Stimulated activated memory B cell treated with anti-CD40 and anti-IgM and Interleukin-4, amounts not matched to agents 10 μg/mL and 1 μg/mL and 100 μg/mL, for 72 hours (primary cell): Measurements from ENCODE around the gene TBC1D23.
"Not testable (repeated sequence)": the region's sequence is repeated elsewhere in the genome, so short reads cannot be mapped to it uniquely, and the experiment has no call there.

Experiments used
- ATAC-seq: fragments of 150-1000 bp; cut with Tn5 transposase; 2 replicates; pipeline ENCODE4 v1.10.0; 2021
- H3K27ac Mint-ChIP-seq: one replicate; pipeline ENCODE4 v1.8.0; 2022; ENCODE audit warnings: mild to moderate bottlenecking, mixed read lengths
- H3K27me3 Mint-ChIP-seq: one replicate; pipeline ENCODE4 v1.8.0; 2022; ENCODE audit warnings: mixed read lengths
- H3K36me3 Mint-ChIP-seq: one replicate; pipeline ENCODE4 v1.8.0; 2022; ENCODE audit warnings: mixed read lengths
- H3K4me1 Mint-ChIP-seq: one replicate; pipeline ENCODE4 v1.8.0; 2022; ENCODE audit warnings: mixed read lengths
- H3K4me3 Mint-ChIP-seq: one replicate; pipeline ENCODE4 v1.8.0; 2022; ENCODE audit warnings: mild to moderate bottlenecking, moderate library complexity, mixed read lengths
- H3K9me3 Mint-ChIP-seq: one replicate; pipeline ENCODE4 v1.8.0; 2022; ENCODE audit warnings: mixed read lengths

The TBC1D23 gene

DNA sequence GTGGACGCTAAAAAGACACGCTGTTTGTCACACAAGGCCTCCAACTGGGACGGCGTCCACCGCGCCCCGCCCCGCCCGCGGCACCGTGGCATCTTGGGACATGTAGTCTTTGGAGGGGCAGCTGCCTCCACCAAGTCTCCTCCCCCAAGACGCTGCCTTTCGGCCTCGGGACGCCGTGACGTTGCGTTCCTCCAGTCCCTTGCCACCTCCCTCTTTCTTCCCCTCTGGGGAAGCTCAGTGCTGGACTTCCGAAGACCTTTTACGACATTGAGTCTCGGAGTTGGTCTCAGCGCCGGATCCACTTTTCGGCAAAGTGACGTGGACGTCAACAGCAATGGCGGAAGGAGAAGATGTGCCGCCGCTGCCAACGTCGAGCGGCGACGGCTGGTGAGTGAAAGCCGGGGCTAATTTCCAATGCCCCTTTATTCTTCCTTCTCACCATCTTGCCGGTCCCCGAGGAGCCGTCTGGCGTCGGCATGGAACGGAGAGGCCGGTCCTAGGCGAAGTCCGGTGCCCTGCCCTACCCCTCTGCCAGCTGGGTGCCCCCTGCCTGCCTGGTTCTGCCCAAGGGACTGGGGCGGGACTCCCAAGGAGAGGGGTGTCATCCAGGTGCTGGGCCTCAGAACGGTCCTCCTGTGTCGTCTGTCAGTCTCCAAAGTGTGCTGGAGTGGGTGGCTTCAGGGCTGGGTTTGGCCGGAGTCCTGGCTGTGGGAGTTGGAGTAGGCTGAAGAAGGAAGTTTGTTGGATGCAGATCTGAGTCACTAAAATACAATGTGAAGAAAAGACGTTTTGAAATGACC lies at the start of gene TBC1D23:
Gene TBC1D23, plus strand, starts transcription at position 308 of the 800 bp plus-strand sequence. Its CDS starts 27 bp downstream, at position 335.
- peaks cover 44% of the 10 kb centered on the region for H3K4me1 Mint-ChIP-seq
- peak within 1 kb of the TSS; percentile 97 for H3K4me3 Mint-ChIP-seq

DNA sequence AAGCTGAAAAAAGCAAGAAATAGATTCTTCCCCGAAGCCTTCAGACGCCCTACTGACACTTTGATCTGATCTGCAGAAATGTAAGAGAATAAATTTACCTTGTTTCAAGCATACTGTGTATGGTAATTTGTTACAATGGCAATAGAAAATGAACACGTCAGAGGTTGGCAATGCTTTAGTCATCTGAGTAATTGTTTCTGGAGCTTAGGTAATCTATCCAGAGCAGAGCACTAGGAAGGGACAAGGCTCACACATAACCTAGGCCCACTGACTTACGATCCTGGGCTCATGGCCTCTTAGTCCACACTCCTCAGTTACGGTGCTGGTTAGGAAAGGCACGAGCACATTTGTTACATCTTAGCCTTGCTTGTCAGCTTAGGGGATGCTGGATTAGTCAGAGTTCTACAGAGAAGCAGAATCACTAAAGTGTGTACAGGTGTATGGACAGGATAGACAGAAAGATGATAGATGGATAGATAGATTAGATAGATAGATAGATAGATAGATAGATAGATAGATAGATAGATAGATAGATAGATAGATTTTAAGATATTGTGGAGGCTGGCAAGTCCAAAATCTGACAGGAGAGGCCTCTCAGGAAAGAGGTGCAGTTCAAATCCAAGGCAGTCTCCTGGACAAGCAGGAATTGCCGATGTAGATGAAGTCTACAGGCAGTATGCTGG lies 46.8 kb upstream of the TBC1D23 start:
- no peak for ATAC-seq
- H3K36me3 Mint-ChIP-seq: peaks cover 5% of the 10 kb centered on the region
- peaks cover 36% of the 10 kb centered on the region for H3K27me3 Mint-ChIP-seq
- H3K9me3 Mint-ChIP-seq: peaks cover 3% of the 10 kb centered on the region
- H3K4me3 Mint-ChIP-seq: no peak overlapping the region
- H3K27ac Mint-ChIP-seq: no peak overlapping the region
- peaks cover 13% of the 10 kb centered on the region for H3K4me1 Mint-ChIP-seq

More for the DNA sequence above, at the start of gene TBC1D23:
- Mint-ChIP-seq H3K27ac (peak within 1 kb of the TSS; percentile 95), H3K9me3 (no peaks in the 10 kb centered on the region), H3K36me3 (no peaks in the 10 kb centered on the region), H3K27me3 (no peaks in the 10 kb centered on the region)
- peak; percentile 100 for ATAC-seq

DNA sequence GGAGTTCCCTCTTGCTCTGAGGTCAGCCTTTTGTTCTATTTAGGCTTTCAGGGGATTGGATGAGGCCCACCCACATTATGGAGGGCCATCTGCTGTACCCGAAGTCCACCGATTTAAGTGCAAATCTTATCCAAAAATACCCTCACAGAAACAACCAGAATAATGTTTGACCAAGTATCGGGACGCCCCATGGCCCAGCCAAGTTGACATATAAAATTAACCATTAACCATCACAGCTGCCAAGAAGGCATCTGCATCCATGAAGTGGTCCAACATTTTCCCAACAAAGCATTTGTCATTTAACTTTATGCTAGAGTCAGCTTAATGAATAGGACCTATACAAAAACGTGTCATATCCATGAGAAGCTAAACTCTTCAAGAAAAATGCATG lies 46.2 kb upstream of the TBC1D23 start:
- Mint-ChIP-seq H3K9me3 (peaks cover 7% of the 10 kb centered on the region), H3K27me3 (peaks cover 36% of the 10 kb centered on the region), H3K4me1 (peaks cover 12% of the 10 kb centered on the region), H3K36me3 (peaks cover 5% of the 10 kb centered on the region), H3K27ac (no peak overlapping the region), H3K4me3 (no peak overlapping the region)
- ATAC-seq: no peak

DNA sequence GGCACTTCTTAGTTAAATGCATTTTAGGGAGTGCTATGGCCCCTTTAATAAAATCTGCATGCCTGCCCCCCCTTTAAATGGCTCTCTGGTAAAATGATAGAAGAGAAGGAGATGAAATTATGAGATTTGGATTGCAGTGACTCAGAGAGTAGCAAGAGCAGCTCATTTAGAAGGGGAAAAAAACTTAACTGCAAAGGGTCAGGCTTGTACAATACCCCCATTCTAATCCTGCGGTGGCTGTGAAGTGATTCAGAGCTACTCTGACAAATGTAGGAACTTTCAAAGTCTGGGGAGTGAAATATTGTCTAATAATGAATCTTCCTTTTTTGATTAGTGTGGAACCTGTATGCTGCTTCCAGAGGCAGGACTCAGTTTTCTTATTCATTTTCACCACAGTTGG lies 44.1 kb upstream of the TBC1D23 start:
- ATAC-seq: no peak
- peaks cover 42% of the 10 kb centered on the region for H3K27me3 Mint-ChIP-seq

DNA sequence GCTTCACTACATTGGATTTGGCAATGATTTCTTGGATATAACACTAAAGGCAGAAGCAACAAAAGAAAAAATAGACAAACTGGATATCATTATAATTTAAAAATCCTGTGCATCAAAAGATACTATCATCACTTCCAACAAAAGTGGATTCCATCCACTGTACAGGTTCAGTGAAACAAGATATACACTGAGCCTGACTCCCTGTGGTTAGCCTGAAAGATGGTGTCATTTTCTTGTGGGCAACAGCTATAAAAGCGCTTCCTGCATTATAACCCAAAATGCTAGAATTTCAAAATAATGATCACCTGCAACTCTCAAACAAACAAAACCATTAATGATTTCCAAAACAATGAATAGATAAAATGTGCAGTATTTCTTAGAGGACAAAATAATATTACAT lies 39.6 kb upstream of the TBC1D23 start:
- Mint-ChIP-seq H3K27ac (no peak overlapping the region), H3K4me3 (no peak overlapping the region), H3K27me3 (peaks cover 31% of the 10 kb centered on the region), H3K36me3 (peaks cover 5% of the 10 kb centered on the region), H3K4me1 (no peaks in the 10 kb centered on the region), H3K9me3 (peaks cover 10% of the 10 kb centered on the region)
- ATAC-seq: no peak

More for the DNA sequence above, 44.1 kb upstream of the TBC1D23 start:
- Mint-ChIP-seq H3K4me1 (no peaks in the 10 kb centered on the region), H3K36me3 (peaks cover 5% of the 10 kb centered on the region), H3K4me3 (no peak overlapping the region), H3K27ac (no peak overlapping the region), H3K9me3 (peaks cover 7% of the 10 kb centered on the region)

DNA sequence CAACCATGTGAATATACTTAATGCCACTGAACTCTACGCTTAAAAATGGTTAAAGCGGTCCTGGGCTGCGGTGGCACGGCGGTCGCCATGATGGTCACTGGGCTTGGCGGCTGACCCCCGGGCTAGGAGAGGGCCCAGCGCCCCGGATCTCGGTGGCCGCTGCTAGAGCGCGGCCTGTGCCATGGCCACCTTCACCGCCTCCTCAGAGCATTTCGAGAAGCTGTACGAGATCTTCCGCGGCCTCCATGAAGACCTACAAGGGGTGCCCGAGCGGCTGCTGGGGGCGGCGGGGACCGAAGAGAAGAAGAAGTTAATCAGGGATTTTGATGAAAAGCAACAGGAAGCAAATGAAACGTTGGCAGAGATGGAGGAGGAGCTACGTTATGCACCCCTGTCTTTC lies 35.6 kb upstream of the TBC1D23 start:
- Mint-ChIP-seq H3K4me3 (no peak overlapping the region), H3K36me3 (no peaks in the 10 kb centered on the region), H3K9me3 (peaks cover 7% of the 10 kb centered on the region), H3K4me1 (no peaks in the 10 kb centered on the region), H3K27ac (no peak overlapping the region), H3K27me3 (peaks cover 7% of the 10 kb centered on the region)
- ATAC-seq: no peak

DNA sequence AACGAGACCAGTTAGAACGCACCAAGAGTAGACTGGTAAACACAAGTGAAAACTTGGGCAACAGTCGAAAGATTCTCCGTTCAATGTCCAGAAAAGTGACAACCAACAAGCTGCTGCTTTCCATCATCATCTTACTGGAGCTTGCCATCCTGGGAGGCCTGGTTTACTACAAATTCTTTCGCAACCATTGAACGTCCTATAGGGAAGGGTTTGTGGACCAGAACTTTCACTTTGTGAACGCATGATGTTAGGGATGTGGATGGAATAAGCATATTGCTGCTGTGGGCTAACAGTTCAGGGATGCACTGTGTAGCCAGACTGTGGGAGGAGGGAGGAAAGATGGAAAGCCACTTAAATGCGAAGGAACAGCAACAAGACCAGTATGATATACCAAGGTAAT lies 34.9 kb upstream of the TBC1D23 start:
- H3K27me3 Mint-ChIP-seq: peaks cover 2% of the 10 kb centered on the region
- no peaks in the 10 kb centered on the region for H3K36me3 Mint-ChIP-seq
- no peaks in the 10 kb centered on the region for H3K4me1 Mint-ChIP-seq
- H3K4me3 Mint-ChIP-seq: no peak overlapping the region
- peaks cover 7% of the 10 kb centered on the region for H3K9me3 Mint-ChIP-seq
- no peak overlapping the region for H3K27ac Mint-ChIP-seq
- ATAC-seq: no peak

DNA sequence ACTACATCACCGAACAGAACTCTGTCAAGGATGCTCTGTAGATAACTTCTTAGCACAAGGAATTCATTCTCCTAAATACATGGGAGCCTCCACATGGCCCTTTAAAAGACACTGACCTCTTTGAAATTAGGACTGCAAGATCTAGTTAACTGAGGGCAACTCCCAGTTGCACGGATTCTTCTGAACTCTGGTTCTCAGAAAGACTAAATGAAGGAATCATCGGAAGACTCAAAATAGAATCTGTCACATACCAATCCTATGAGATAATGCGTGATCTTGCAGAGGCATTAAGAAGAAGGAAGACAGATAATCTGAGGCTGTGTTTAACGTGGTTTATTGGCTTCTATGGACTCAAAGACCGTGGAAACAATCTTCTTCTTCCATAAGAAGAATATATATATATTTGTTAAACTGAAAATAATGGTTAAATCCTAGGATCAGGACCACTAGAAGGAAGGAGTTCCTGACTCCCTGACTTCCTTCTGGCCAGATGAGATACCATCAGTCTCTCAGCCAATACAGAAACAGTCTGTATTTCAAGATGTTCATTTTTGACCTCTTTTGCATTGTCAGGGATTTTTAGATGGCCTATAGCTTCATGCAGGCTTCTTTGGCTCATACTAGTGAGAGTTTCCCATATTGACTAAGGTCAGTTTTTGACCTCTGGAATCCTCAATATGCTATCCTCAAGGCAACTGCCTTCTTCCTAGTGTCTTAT lies 33.9 kb upstream of the TBC1D23 start:
- no peaks in the 10 kb centered on the region for H3K27me3 Mint-ChIP-seq
- no peak for ATAC-seq
- H3K36me3 Mint-ChIP-seq: no peaks in the 10 kb centered on the region
- H3K4me3 Mint-ChIP-seq: no peak overlapping the region
- H3K4me1 Mint-ChIP-seq: no peaks in the 10 kb centered on the region
- H3K9me3 Mint-ChIP-seq: peaks cover 7% of the 10 kb centered on the region
- H3K27ac Mint-ChIP-seq: no peak overlapping the region

DNA sequence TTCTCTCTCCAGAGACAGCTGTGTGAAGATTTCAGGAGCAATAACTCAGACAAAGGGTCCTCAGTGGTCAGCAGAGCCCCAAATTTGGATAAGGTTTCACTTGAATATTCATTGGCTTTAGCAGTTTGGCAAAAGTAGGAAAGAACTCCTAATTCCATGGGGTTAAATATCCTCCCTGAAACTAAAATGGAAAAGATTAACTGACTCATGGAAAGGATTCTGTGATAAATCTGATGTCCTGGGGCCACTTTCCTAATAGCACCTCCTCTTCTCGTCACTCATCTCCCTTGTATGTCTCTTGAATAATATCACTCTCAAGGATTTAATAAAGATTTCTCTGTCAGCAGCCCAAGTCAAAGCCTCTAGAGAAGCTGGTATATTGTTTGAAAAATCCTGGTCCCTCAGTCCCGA lies 33.3 kb upstream of the TBC1D23 start:
- Mint-ChIP-seq H3K27ac (no peak overlapping the region), H3K4me3 (no peak overlapping the region), H3K9me3 (peaks cover 7% of the 10 kb centered on the region), H3K36me3 (no peaks in the 10 kb centered on the region), H3K4me1 (no peaks in the 10 kb centered on the region), H3K27me3 (no peaks in the 10 kb centered on the region)
- ATAC-seq: no peak

DNA sequence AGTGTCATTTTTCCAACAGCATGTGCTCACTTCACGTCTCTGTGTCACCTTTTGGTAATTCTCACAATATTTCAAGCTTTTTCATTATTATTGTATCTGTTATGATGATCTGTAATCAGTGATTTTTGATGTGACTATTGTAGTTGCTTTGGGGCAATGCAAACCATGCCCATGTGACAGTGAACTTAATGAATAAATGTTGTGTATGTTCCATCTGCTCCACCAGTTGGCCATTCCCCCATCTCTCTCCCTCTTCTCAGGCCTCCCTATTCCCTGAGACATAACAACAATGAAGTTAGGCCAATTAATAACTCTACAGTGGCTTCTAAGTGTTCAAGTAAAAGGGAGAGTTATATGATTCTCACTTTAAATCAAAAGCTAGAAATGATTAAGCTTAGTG lies 32.5 kb upstream of the TBC1D23 start:
- H3K27me3 Mint-ChIP-seq: no peaks in the 10 kb centered on the region
- no peaks in the 10 kb centered on the region for H3K4me1 Mint-ChIP-seq
- no peak overlapping the region for H3K27ac Mint-ChIP-seq
- no peak for ATAC-seq
- H3K36me3 Mint-ChIP-seq: no peaks in the 10 kb centered on the region
- H3K9me3 Mint-ChIP-seq: peaks cover 7% of the 10 kb centered on the region
- H3K4me3 Mint-ChIP-seq: no peak overlapping the region

DNA sequence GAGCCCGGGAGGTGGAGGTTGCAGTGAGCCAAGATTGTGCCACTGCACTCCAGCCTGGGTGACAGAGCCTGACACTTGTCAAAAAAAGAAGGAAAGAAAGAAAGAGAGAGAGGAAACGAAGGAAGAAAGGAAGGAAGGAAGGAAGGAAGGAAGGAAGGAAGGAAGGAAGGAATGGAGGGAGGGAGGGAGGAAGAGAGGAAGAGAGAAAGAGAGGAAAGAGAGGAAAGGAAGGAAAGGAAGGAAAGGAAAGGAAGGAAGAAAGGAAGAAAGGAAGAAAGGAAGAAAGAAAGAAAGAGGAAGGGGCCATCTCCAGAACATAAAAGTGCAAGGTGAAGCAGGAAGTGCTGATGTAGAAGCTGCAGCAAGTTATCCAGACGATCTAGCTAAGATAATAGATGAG lies 31.6 kb upstream of the TBC1D23 start:
- not testable (repeated sequence) for H3K9me3 Mint-ChIP-seq, H3K4me1 Mint-ChIP-seq, H3K4me3 Mint-ChIP-seq, H3K36me3 Mint-ChIP-seq, H3K27me3 Mint-ChIP-seq, ATAC-seq, H3K27ac Mint-ChIP-seq

DNA sequence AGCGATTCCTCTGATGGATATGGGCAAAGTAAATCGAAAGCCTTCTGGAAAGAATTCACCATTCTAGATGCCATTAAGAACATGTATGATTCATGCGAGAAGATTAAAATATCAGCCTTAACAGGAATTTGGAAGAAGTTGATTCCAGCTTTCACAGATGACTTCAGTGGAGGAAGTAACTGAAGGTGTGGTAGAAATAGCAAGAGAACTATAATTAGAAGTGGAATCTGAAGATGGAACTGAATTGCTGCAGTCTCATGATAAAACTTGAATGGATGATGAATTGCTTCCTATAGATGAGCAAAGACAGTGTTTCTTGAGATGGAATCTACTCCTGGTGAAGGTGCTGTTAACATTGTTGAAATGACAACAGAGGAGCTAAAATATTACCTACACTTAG lies 30.1 kb upstream of the TBC1D23 start:
- H3K4me1 Mint-ChIP-seq: peaks cover 7% of the 10 kb centered on the region
- ATAC-seq: no peak
- no peaks in the 10 kb centered on the region for H3K36me3 Mint-ChIP-seq
- H3K4me3 Mint-ChIP-seq: no peak overlapping the region
- H3K27me3 Mint-ChIP-seq: no peaks in the 10 kb centered on the region
- no peak overlapping the region for H3K27ac Mint-ChIP-seq
- H3K9me3 Mint-ChIP-seq: peaks cover 4% of the 10 kb centered on the region

DNA sequence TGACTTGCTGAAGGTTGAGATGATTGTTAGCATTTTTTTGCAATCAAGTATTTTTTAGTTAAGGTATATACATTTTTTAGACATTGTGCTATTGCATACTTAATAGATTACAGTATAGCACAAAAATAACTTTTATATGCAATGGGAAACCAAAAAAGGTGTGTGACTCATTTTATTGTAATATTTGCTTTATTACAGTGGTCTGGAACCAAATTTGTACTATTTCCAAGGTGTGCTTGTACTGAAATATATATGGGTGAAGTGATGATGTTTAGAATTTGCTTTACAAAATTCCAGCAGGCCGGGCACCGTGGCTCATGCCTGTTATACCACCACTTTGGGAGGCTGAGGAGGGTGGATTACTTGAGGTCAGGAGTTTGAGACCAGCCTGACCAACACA lies 29.1 kb upstream of the TBC1D23 start:
- H3K4me3 Mint-ChIP-seq: no peak overlapping the region
- ATAC-seq: no peak

DNA sequence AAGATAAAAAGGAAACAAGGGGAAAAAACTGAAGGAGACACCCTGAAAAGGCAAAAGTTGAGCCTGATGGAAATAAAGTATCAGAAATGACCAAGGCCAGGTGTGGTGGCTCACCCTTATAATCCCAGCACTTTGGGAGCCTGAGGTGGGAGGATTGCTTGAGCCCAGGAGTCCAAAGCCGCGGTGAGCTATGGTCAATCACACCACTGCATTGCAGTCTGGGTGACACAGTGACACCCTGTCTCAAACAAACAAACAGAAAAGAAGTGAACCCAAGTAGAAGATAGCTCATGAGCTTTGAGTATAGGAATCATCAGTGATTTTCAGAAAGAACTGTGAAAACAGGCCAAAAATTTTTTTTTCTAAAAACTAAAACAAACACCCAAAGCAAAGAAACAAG lies 26.4 kb upstream of the TBC1D23 start:
- no peak overlapping the region for H3K4me3 Mint-ChIP-seq
- peaks cover 3% of the 10 kb centered on the region for H3K9me3 Mint-ChIP-seq
- no peak for ATAC-seq
- H3K36me3 Mint-ChIP-seq: no peaks in the 10 kb centered on the region
- no peak overlapping the region for H3K27ac Mint-ChIP-seq
- H3K4me1 Mint-ChIP-seq: peaks cover 7% of the 10 kb centered on the region
- no peaks in the 10 kb centered on the region for H3K27me3 Mint-ChIP-seq

More for the DNA sequence above, 29.1 kb upstream of the TBC1D23 start:
- Mint-ChIP-seq H3K9me3 (peaks cover 4% of the 10 kb centered on the region), H3K27me3 (no peaks in the 10 kb centered on the region), H3K27ac (no peak overlapping the region), H3K36me3 (no peaks in the 10 kb centered on the region), H3K4me1 (peaks cover 7% of the 10 kb centered on the region)

DNA sequence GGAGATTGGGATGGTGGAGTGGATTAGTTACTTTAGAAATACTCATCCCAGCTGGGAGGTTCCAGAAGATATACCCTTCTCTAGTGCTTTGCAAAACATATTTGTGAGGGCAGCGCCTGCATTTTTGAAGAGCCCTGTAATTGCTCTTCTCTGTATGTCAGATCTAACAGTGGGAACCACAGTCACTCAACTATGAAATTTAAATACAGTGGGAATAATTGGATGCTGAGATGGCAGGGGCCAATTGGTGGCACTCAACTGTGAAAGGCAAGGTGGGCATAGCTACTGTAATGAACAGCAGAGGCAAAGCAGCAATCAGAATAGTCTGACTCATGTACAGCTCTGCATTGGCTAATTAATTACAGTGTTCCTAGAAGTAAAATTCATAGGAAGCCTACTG lies 22.2 kb upstream of the TBC1D23 start:
- H3K36me3 Mint-ChIP-seq: no peaks in the 10 kb centered on the region
- no peak for ATAC-seq
- no peaks in the 10 kb centered on the region for H3K27me3 Mint-ChIP-seq
- H3K9me3 Mint-ChIP-seq: peaks cover 3% of the 10 kb centered on the region
- H3K4me1 Mint-ChIP-seq: peaks cover 7% of the 10 kb centered on the region
- no peak overlapping the region for H3K4me3 Mint-ChIP-seq
- no peak overlapping the region for H3K27ac Mint-ChIP-seq
